NCI-H226 (cell line): ENCODE results near the gene IGSF21.
A peak's percentile ranks its signal among the peaks of the same experiment; 100 is the strongest.

Source experiments
- DNase-seq: peaks from one replicate; pipeline ENCODE4 v3.0.0-alpha.2; 2015

The IGSF21 gene

GRCh38 chr1:18107369-18108298 is at the start of gene IGSF21:
IGSF21 (plus strand) TSS chr1:18107798; CDS start chr1:18108129, 331 bp downstream.
- no peak for DNase-seq

GRCh38 chr1:18058206-18058921 is 49.2 kb upstream of the IGSF21 start:
- no peak for DNase-seq

GRCh38 chr1:18058981-18059605 is 48.5 kb upstream of the IGSF21 start:
- no peak for DNase-seq

- DNase-seq = no peak
Measured at GRCh38 chr1:18060366-18060765, 47.2 kb upstream of the IGSF21 start.

- no peak for DNase-seq
Measured at GRCh38 chr1:18062185-18062584, 45.4 kb upstream of the IGSF21 start.

- DNase-seq = no peak
Measured at GRCh38 chr1:18064534-18064933, 43.1 kb upstream of the IGSF21 start.

GRCh38 chr1:18066576-18066975 is 41.0 kb upstream of the IGSF21 start:
- DNase-seq = no peak

- no peak for DNase-seq
Measured at GRCh38 chr1:18069903-18070302, 37.7 kb upstream of the IGSF21 start.

GRCh38 chr1:18072066-18072465 is 35.5 kb upstream of the IGSF21 start:
- DNase-seq = no peak

- no peak for DNase-seq
Measured at GRCh38 chr1:18073066-18073642, 34.4 kb upstream of the IGSF21 start.

GRCh38 chr1:18077657-18078215 is 29.9 kb upstream of the IGSF21 start:
- DNase-seq = no peak

- no peak for DNase-seq
Measured at GRCh38 chr1:18079941-18080735, 27.5 kb upstream of the IGSF21 start.

GRCh38 chr1:18085387-18086074 is 22.1 kb upstream of the IGSF21 start:
- no peak for DNase-seq

GRCh38 chr1:18088077-18088594 is 19.5 kb upstream of the IGSF21 start:
- DNase-seq = no peak

- no peak for DNase-seq
Measured at GRCh38 chr1:18089488-18089887, 18.1 kb upstream of the IGSF21 start.

- DNase-seq = no peak
Measured at GRCh38 chr1:18090636-18091035, 17.0 kb upstream of the IGSF21 start.

- DNase-seq = peak; percentile 25
Measured at GRCh38 chr1:18091660-18092446, 15.7 kb upstream of the IGSF21 start.

GRCh38 chr1:18093193-18093592 is 14.4 kb upstream of the IGSF21 start:
- DNase-seq = no peak

GRCh38 chr1:18093646-18094045 is 14.0 kb upstream of the IGSF21 start:
- no peak for DNase-seq

GRCh38 chr1:18094096-18094495 is 13.5 kb upstream of the IGSF21 start:
- no peak for DNase-seq
